Measurements from ENCODE around the gene TM9SF4.
"Not testable (repeated sequence)": the region's sequence is repeated elsewhere in the genome, so short reads cannot be mapped to it uniquely, and the experiment has no call there.

TM9SF4 gene

GRCh38 chr20:32091888-32092346, 17.6 kb upstream of the TM9SF4 start:
- peak; percentile 48 for DNase-seq

- no peak for DNase-seq
Observed at GRCh38 chr20:32098786-32099185, 10.7 kb upstream of the TM9SF4 start.

GRCh38 chr20:32108814-32109391, 611 bp upstream of the TM9SF4 start:
- no peak for DNase-seq

- DNase-seq = no peak
Observed at GRCh38 chr20:32110173-32110704, 725 bp downstream of the TM9SF4 start.

- no peak for DNase-seq
Observed at GRCh38 chr20:32110727-32111126, 1.2 kb downstream of the TM9SF4 start.

GRCh38 chr20:32111156-32111686, 1.7 kb downstream of the TM9SF4 start:
- DNase-seq = no peak

GRCh38 chr20:32111753-32112152, 2.2 kb downstream of the TM9SF4 start:
- no peak for DNase-seq

GRCh38 chr20:32112841-32113240, 3.3 kb downstream of the TM9SF4 start:
- DNase-seq = no peak

GRCh38 chr20:32113591-32114260, 4.2 kb downstream of the TM9SF4 start:
- no peak for DNase-seq

GRCh38 chr20:32114305-32114960, 4.9 kb downstream of the TM9SF4 start:
- DNase-seq = no peak

GRCh38 chr20:32115211-32115767, 5.8 kb downstream of the TM9SF4 start:
- DNase-seq = no peak

GRCh38 chr20:32116079-32116521, 6.6 kb downstream of the TM9SF4 start:
- no peak for DNase-seq

- not testable (repeated sequence) for DNase-seq
Observed at GRCh38 chr20:32116796-32117195, 7.3 kb downstream of the TM9SF4 start.

- not testable (repeated sequence) for DNase-seq
Observed at GRCh38 chr20:32118427-32118826, 8.9 kb downstream of the TM9SF4 start.

- no peak for DNase-seq
Observed at GRCh38 chr20:32119734-32120133, 10.2 kb downstream of the TM9SF4 start.

GRCh38 chr20:32121908-32122307, 12.4 kb downstream of the TM9SF4 start:
- DNase-seq = not testable (repeated sequence)

GRCh38 chr20:32123088-32123487, 13.6 kb downstream of the TM9SF4 start:
- no peak for DNase-seq

GRCh38 chr20:32124916-32125454, 15.5 kb downstream of the TM9SF4 start:
- DNase-seq = no peak

GRCh38 chr20:32125506-32125905, 16.0 kb downstream of the TM9SF4 start:
- no peak for DNase-seq

- no peak for DNase-seq
Observed at GRCh38 chr20:32126919-32127318, 17.4 kb downstream of the TM9SF4 start.

- DNase-seq = no peak
Observed at GRCh38 chr20:32127347-32127746, 17.8 kb downstream of the TM9SF4 start.

- DNase-seq = no peak
Observed at GRCh38 chr20:32128167-32128566, 18.7 kb downstream of the TM9SF4 start.

GRCh38 chr20:32129863-32130262, 20.3 kb downstream of the TM9SF4 start:
- no peak for DNase-seq

Data from NCI-H1092 treated with DMSO at 0.1 percent for 48 hours (cell line).